Adrenal gland (tissue), 5 donors: ENCODE results near the gene MTM1.

ENCODE experiments used
- POLR2A ChIP-seq, 2 donors: fragments of 450-650 bp; IDR thresholded peaks; one replicate each; pipeline ENCODE4 v1.6.1; 2017; ENCODE audit warnings: antibody characterized with exemption in 2 of 2, mild to moderate bottlenecking in 2 of 2, moderate library complexity in 1 of 2
- TF ChIP-seq, protein P1 (sequence below), 6 experiments: fragments of 450-650 bp in 4 of 6; fragments of 200-600 bp in 2 of 6; sonication (generic) in 1 of 6; IDR thresholded peaks; 1 replicate in 5 of 6; 2 replicates in 1 of 6; pipeline versions ENCODE4 v1.5.1 to v1.8.0; 2016 to 2021; ENCODE audit warnings: antibody characterized with exemption in 6 of 6, mild to moderate bottlenecking in 2 of 6, moderate library complexity in 1 of 6
- donor health status: DM: no; HTN: no; CAD: no.

DNA sequence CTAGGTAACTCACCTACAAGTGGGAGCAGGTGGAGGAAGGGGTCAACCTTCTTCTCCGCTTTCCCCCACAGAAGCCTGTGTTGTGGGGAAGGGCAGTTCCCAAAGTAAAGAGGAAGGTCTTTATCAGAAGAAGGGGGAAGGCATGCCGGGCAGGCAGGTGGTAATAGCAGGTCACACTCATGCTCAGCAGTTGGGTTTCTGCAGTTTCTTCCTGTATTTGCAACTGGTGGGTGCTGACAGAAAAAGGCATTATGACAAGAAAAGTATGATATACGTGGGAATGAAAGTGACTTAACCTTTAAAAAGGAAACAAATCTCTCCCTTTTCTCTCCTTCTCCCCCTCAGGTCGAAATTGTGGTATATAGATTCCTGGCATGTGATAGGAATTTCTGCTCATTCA is 128.4 kb downstream of the MTM1 start:
- TF ChIP-seq POLR2A (IDR thresholded peaks at IDR 0.05) = no peak
- TF ChIP-seq, protein P1, sequence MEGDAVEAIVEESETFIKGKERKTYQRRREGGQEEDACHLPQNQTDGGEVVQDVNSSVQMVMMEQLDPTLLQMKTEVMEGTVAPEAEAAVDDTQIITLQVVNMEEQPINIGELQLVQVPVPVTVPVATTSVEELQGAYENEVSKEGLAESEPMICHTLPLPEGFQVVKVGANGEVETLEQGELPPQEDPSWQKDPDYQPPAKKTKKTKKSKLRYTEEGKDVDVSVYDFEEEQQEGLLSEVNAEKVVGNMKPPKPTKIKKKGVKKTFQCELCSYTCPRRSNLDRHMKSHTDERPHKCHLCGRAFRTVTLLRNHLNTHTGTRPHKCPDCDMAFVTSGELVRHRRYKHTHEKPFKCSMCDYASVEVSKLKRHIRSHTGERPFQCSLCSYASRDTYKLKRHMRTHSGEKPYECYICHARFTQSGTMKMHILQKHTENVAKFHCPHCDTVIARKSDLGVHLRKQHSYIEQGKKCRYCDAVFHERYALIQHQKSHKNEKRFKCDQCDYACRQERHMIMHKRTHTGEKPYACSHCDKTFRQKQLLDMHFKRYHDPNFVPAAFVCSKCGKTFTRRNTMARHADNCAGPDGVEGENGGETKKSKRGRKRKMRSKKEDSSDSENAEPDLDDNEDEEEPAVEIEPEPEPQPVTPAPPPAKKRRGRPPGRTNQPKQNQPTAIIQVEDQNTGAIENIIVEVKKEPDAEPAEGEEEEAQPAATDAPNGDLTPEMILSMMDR (IDR thresholded peaks at IDR 0.05) = no peak
